Transverse colon (tissue), 3 donors: Measurements from ENCODE around the gene PIK3AP1.

Experiments used
- EP300 ChIP-seq: sonication (generic); formaldehyde crosslinking; IDR thresholded peaks from one replicate; pipeline ENCODE4 v1.6.1; 2017; ENCODE audit warnings: antibody characterized with exemption, low read depth
- POLR2AphosphoS5 ChIP-seq, 3 donors: sonication (generic); formaldehyde crosslinking; IDR thresholded peaks; one replicate each; pipeline ENCODE4 v1.6.1; 2016; ENCODE audit warnings: antibody characterized with exemption in 3 of 3

DNA sequence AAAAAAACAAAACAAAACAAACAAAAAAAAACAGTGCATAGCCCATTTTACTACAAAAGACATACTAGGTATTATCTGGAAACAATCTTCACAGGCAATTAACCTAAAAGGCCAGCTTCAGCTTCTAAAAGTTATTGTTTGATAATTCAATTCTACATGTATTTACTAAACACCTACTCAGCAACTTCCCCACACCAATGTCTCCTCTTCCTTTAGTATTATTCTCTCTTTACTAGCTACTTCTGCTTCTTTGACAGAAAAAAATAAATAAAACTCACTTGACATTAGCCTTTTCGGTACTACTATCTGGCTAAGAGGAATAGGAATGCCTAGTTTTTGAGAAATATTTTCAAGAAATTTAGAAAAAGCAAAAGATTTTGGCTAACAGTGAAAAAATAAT is 136.3 kb downstream of the PIK3AP1 start:
- TF ChIP-seq EP300 (no peak), POLR2AphosphoS5 (IDR thresholded peaks at IDR 0.05) (no peak)
